NOMO-1 treated with dmso at 0.1 percent for 144 hours (cell line): ENCODE measurements around the gene ERG.

Source experiments
- DNase-seq: peaks from one replicate; lab custom pipeline; 2025; ENCODE audit not compliant: unreplicated experiment; lab: John Stamatoyannopoulos, UW

ERG gene

GRCh38 chr21:38340131-38340530 is 158.1 kb downstream of the ERG start:
- DNase-seq = no peak

GRCh38 chr21:38337793-38338192 is 160.5 kb downstream of the ERG start:
- no peak for DNase-seq

GRCh38 chr21:38334866-38335265 is 163.4 kb downstream of the ERG start:
- no peak for DNase-seq

GRCh38 chr21:38333301-38334272 is 164.7 kb downstream of the ERG start:
- DNase-seq = no peak

GRCh38 chr21:38330666-38331065 is 167.6 kb downstream of the ERG start:
- no peak for DNase-seq
